ENCODE results near the gene PNPT1.

DNA sequence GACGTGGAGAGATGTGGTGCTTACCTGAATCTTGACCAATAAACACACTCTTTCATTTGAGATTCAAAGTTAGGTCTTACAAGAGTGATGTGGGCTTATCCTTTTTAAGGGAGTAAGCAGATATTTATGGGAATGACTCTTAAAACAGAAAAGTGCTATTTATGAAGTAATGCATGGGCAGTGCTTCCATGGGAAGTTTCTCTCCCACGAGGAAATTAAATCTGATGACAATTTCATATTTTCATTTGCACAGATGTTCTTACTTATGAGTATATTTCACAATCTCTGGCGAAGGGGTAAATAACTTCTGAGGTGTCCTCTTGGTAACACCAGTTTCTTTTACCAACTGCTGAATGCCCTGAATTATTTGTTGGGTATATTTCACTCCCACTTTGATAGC, 21.0 kb downstream of the PNPT1 start:
- TF ChIP-seq POLR2AphosphoS5 (IDR thresholded peaks at IDR 0.05; ENCODE audit: low read depth, low read length) = no peak
- TF ChIP-seq TAF1 (IDR thresholded peaks at IDR 0.05; ENCODE audit: borderline replicate concordance, low read depth, low read length) = no peak
- TF ChIP-seq POLR2A (IDR thresholded peaks at IDR 0.05; ENCODE audit: low read depth, low read length) = no peak
